Bronchial epithelial cell (primary cell): ENCODE results near the gene MBOAT2. TPM values are rescaled to one million over a fixed set of nuclear protein-coding genes. Genes with fewer than 3 reads are reported as not detected.
A peak's percentile ranks its signal among the peaks of the same experiment; 100 is the strongest.

Source experiments
- DNase-seq: peaks from one replicate; pipeline ENCODE4 v3.0.0-alpha.2; 2010; ENCODE audit warnings: low read depth
- FAIRE-seq: peaks from 2 replicates; lab custom pipeline; 2011; peaks lifted over from hg19 to GRCh38; lab: Jason Lieb, UNC
- H3K27me3 ChIP-seq: 2 replicates; pipeline ENCODE4 v1.5.1; 2011; ENCODE audit warnings: low read length; ENCODE audit not compliant: control insufficient read depth, insufficient read depth
- H3K36me3 ChIP-seq: 2 replicates; pipeline ENCODE4 v1.5.1; 2011; ENCODE audit warnings: low read length; ENCODE audit not compliant: control insufficient read depth, insufficient read depth
- H3K4me3 ChIP-seq: 2 replicates; pipeline ENCODE4 v1.5.1; 2011; ENCODE audit warnings: mild to moderate bottlenecking, low read depth, low read length, control low read depth
- total RNA-seq: library from RNA; depleted of rRNA; stranded (reverse); fragments of >200 nt; gene quantifications from 2 replicates; pipeline ENCODE4 v1.2.1, GENCODE V29; 2014
- TF ChIP-seq, protein P1 (sequence below): IDR thresholded peaks from 2 replicates; pipeline ENCODE4 v1.5.1; 2011; ENCODE audit warnings: mild to moderate bottlenecking, moderate library complexity, low read length, control low read depth, inconsistent platforms; ENCODE audit not compliant: insufficient read depth, severe bottlenecking

MBOAT2 gene
- total RNA-seq, 1 donor from 2014 or later, result 145 TPM

DNA sequence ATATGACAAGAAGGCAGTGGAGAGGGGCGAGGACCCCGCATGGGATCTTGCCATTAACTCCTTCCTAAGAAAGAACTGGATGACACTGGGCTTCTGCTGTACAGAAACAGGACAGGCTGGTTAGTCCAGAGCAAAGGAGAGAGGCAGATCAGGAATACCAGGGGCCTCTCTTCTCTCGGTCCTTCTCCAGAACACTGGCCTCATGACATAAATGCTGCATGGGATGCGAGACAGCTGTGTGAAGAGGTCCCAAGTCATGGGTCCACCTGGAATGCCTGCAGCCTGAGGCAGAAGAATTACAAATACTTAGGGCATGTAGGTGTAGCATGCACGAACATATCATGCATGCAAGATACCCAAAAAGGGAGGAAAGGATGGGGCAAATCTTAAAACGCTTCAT is 9.1 kb downstream of the MBOAT2 start:
- FAIRE-seq, result peak; percentile 64
- TF ChIP-seq, protein P1, sequence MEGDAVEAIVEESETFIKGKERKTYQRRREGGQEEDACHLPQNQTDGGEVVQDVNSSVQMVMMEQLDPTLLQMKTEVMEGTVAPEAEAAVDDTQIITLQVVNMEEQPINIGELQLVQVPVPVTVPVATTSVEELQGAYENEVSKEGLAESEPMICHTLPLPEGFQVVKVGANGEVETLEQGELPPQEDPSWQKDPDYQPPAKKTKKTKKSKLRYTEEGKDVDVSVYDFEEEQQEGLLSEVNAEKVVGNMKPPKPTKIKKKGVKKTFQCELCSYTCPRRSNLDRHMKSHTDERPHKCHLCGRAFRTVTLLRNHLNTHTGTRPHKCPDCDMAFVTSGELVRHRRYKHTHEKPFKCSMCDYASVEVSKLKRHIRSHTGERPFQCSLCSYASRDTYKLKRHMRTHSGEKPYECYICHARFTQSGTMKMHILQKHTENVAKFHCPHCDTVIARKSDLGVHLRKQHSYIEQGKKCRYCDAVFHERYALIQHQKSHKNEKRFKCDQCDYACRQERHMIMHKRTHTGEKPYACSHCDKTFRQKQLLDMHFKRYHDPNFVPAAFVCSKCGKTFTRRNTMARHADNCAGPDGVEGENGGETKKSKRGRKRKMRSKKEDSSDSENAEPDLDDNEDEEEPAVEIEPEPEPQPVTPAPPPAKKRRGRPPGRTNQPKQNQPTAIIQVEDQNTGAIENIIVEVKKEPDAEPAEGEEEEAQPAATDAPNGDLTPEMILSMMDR, result no peak
- Histone ChIP-seq H3K27me3 (no peaks in the 10 kb centered on the region), H3K36me3 (peaks cover 3% of the 10 kb centered on the region), H3K4me3 (no peak overlapping the region)
- DNase-seq, result no peak

DNA sequence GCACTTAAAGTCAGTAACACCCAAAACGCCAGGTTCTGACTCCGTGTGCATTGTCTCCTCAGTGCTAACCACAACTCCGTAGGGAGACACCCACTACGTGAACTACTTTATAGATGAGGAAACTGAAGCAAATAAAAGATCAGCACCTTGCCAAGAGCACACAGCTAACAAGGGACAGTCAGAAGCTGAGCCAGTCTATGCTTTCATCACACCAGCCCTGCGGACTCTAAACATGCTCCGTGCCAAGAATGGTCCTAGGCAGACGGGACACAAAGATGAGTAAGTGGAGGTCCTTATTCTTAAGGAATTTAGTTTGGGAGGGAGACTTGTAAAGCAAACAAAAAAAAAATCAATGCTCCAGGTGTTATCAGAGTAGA is 9.6 kb downstream of the MBOAT2 start:
- no peak overlapping the region for H3K4me3 ChIP-seq
- DNase-seq (peak; percentile 17), FAIRE-seq (no peak)
- TF ChIP-seq, protein P1, result no peak
- peaks cover 3% of the 10 kb centered on the region for H3K36me3 ChIP-seq
- no peaks in the 10 kb centered on the region for H3K27me3 ChIP-seq

DNA sequence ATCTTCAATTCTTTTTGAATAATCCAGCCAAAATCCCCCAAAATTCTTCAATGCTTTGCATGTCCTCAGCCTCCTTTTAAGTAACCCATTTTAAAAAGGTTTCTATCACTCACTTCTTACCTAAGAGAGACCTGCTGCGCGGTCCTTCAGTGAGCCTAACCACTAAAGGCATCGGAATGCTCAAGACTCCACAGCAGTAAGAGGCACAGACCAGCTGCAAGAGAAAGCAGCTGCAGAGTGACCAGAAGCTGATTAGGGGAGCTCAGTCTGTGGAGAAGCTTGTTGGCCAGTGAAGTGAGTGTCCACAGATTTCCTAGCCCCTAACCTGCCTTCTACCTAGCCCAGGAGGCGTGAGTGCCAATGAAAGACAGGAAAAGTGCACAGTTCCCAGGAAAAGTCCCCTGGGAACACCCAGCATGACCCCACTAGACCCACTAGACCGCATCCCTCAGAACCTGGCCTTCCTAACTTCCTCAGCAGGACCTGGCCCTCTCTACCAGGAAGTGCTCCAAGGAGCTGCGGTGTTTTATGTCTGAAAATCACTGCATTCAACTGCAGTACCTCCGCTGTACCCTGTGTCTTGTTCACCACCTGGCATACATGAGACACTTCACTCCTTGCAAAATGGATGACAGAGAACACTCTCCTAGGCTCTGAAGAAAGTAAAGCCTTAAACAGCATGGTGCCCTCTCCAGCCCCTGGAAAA is 10.1 kb downstream of the MBOAT2 start:
- no peaks in the 10 kb centered on the region for H3K27me3 ChIP-seq
- peak; percentile 40 for FAIRE-seq
- TF ChIP-seq, protein P1, result no peak

DNA sequence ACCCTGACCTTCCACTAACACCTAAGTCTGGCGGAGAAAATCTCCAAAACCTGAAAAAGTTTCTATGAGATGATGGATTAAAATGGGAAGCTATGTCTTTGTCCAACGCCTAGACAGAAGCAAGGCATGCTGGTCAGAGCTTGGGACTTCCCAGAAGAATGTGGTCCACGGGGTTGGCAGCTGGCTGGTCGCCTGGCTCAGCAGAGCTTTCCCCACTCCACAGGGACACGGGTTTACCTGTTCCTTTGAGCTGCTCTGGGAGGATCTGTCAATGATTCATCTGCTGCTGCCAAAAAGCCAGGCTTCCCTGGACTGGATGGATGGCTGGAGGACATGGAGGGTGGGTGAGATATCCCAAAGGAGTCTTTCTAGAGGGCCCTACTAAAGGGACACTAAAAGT is 10.8 kb downstream of the MBOAT2 start:
- TF ChIP-seq, protein P1, result no peak
- DNase-seq, result no peak
- Histone ChIP-seq H3K36me3 (peaks cover 3% of the 10 kb centered on the region), H3K4me3 (no peak overlapping the region), H3K27me3 (no peaks in the 10 kb centered on the region)
- no peak for FAIRE-seq

More for the DNA sequence above, 10.1 kb downstream of the MBOAT2 start:
- peaks cover 3% of the 10 kb centered on the region for H3K36me3 ChIP-seq
- H3K4me3 ChIP-seq, result no peak overlapping the region
- DNase-seq, result no peak

DNA sequence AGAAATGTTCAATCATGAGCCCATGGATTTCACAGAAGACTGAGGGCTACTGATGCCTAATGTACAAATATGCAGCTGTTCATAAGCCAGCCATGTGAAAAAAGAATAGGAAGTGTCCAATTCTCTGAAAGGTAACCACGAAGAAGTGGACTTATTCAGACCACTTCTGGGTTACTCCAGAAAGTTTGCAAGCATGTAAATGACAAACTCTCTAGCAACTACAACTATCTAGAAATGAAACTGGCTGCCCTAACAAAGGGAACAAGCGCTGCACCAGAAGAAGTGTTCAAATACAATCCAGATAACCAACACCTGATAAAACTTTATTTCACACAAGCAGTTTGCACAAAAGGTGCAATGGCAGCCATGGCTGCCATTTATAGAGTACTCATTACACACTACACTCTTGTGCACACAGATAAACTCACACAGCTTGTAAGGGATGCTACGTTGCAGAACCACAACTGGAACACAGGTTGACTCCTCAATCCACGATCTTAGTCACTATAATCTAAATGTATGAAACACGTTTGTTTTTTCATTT is 13.9 kb downstream of the MBOAT2 start:
- Histone ChIP-seq H3K27me3 (no peaks in the 10 kb centered on the region), H3K4me3 (no peak overlapping the region), H3K36me3 (peaks cover 3% of the 10 kb centered on the region)
- FAIRE-seq (no peak), DNase-seq (no peak)
- TF ChIP-seq, protein P1, result no peak
